Activated CD8-positive, alpha-beta T cell treated with anti-CD3 and anti-CD28 coated beads for 36 hours (primary cell): Measurements from ENCODE around the gene IL15. TPM values are rescaled to one million over a fixed set of nuclear protein-coding genes. Genes with fewer than 3 reads are reported as not detected.

Experiments
- ATAC-seq: fragments of 200-7000 bp; cut with Tn5 transposase; one replicate; pipeline ENCODE4 v1.10.0; 2021; ENCODE audit warnings: mild to moderate bottlenecking, moderate library complexity
- CTCF ChIA-PET: fragments of 350-600 bp; sonication (Branson Sonifier 250); formaldehyde crosslinking; loops from one replicate; lab custom pipeline; 2021; ENCODE audit warnings: antibody characterized with exemption; lab: Charles Lee
- POLR2A ChIA-PET: fragments of 350-600 bp; sonication (Branson Sonifier 250); formaldehyde crosslinking; loops from one replicate; lab custom pipeline; 2021; ENCODE audit warnings: antibody characterized with exemption; lab: Charles Lee
- DNase-seq: peaks from one replicate; pipeline ENCODE4 v3.0.0-alpha.2; 2020
- H3K27ac Mint-ChIP-seq: one replicate; pipeline ENCODE4 v1.8.0; 2021; ENCODE audit warnings: mild to moderate bottlenecking, mixed read lengths
- H3K27me3 Mint-ChIP-seq: one replicate; pipeline ENCODE4 v1.8.0; 2021; ENCODE audit warnings: mixed read lengths
- H3K36me3 Mint-ChIP-seq: one replicate; pipeline ENCODE4 v1.8.0; 2021; ENCODE audit warnings: low read depth, mixed read lengths
- H3K4me1 Mint-ChIP-seq: one replicate; pipeline ENCODE4 v1.8.0; 2021; ENCODE audit warnings: low read depth, mixed read lengths
- H3K4me3 Mint-ChIP-seq: one replicate; pipeline ENCODE4 v1.8.0; 2021; ENCODE audit warnings: mild to moderate bottlenecking, moderate library complexity, mixed read lengths
- H3K9me3 Mint-ChIP-seq: one replicate; pipeline ENCODE4 v1.8.0; 2021; ENCODE audit warnings: mixed read lengths
- CTCF ChIP-seq: fragments of 200-600 bp; IDR thresholded peaks from one replicate; pipeline ENCODE4 v1.8.0; 2022; ENCODE audit warnings: antibody characterized with exemption, mild to moderate bottlenecking
- intact Hi-C: fragments of 100-400 bp; cut with micrococcal nuclease; formaldehyde crosslinking; loops from one replicate; pipeline ENCODE4 v1.10.0; 2022
- total RNA-seq, 2 experiments: library from RNA; stranded (reverse); gene quantifications; one replicate each; pipeline ENCODE4 v1.2.3, GENCODE V29; 2021

IL15 gene
- total RNA-seq, 2 experiments from 2014 or later, result 0.65 to 2.3 TPM

GRCh38 chr4:141705747-141706377 is 69.5 kb downstream of the IL15 start:
- H3K27ac Mint-ChIP-seq, result no peak overlapping the region
- H3K27me3 Mint-ChIP-seq, result peaks cover 1% of the 10 kb centered on the region
- no peaks in the 10 kb centered on the region for H3K9me3 Mint-ChIP-seq
- intact Hi-C loops, result no loop called here
- ATAC-seq (no peak), DNase-seq (no peak)
- ChIA-PET POLR2A (no interaction called here), CTCF (no interaction called here)
- H3K36me3 Mint-ChIP-seq, result no peaks in the 10 kb centered on the region
- TF ChIP-seq CTCF, result no peak
- no peak overlapping the region for H3K4me3 Mint-ChIP-seq
- no peaks in the 10 kb centered on the region for H3K4me1 Mint-ChIP-seq

- no peak overlapping the region for H3K27ac Mint-ChIP-seq
- TF ChIP-seq CTCF, result no peak
- no peaks in the 10 kb centered on the region for H3K36me3 Mint-ChIP-seq
- ChIA-PET POLR2A (no interaction called here), CTCF (no interaction called here)
- intact Hi-C loops, result no loop called here
- no peak overlapping the region for H3K4me3 Mint-ChIP-seq
- ATAC-seq, result no peak
- H3K9me3 Mint-ChIP-seq, result no peaks in the 10 kb centered on the region
- H3K27me3 Mint-ChIP-seq, result no peaks in the 10 kb centered on the region
- H3K4me1 Mint-ChIP-seq, result no peaks in the 10 kb centered on the region
- no peak for DNase-seq
Observed at GRCh38 chr4:141706445-141706844, 70.1 kb downstream of the IL15 start.

- no peaks in the 10 kb centered on the region for H3K36me3 Mint-ChIP-seq
- no peaks in the 10 kb centered on the region for H3K27me3 Mint-ChIP-seq
- H3K4me1 Mint-ChIP-seq, result no peaks in the 10 kb centered on the region
- TF ChIP-seq CTCF, result peak; percentile 30
- ChIA-PET POLR2A (no interaction called here), CTCF (interaction anchor here (1.5 kb wide), 2 partner anchors 9 to 365 kb away, joined by 3 read pairs; no protein-coding TSS in a partner anchor)
- ATAC-seq (no peak), DNase-seq (peak; percentile 5)
- intact Hi-C loops, result no loop called here
- no peaks in the 10 kb centered on the region for H3K9me3 Mint-ChIP-seq
- no peak overlapping the region for H3K27ac Mint-ChIP-seq
- H3K4me3 Mint-ChIP-seq, result no peak overlapping the region
Observed at GRCh38 chr4:141711211-141711610, 74.8 kb downstream of the IL15 start.

GRCh38 chr4:141713185-141713584 is 76.8 kb downstream of the IL15 start:
- H3K27ac Mint-ChIP-seq, result no peak overlapping the region
- H3K9me3 Mint-ChIP-seq, result peaks cover 2% of the 10 kb centered on the region
- CTCF ChIA-PET, result no interaction called here
- intact Hi-C loops, result no loop called here
- DNase-seq (no peak), ATAC-seq (no peak)
- no peaks in the 10 kb centered on the region for H3K27me3 Mint-ChIP-seq
- H3K4me3 Mint-ChIP-seq, result no peak overlapping the region
- POLR2A ChIA-PET, result no interaction called here
- TF ChIP-seq CTCF, result no peak
- H3K36me3 Mint-ChIP-seq, result no peaks in the 10 kb centered on the region
- no peaks in the 10 kb centered on the region for H3K4me1 Mint-ChIP-seq

- ATAC-seq (no peak), DNase-seq (no peak)
- H3K4me1 Mint-ChIP-seq, result no peaks in the 10 kb centered on the region
- H3K27me3 Mint-ChIP-seq, result no peaks in the 10 kb centered on the region
- H3K9me3 Mint-ChIP-seq, result peaks cover 2% of the 10 kb centered on the region
- H3K27ac Mint-ChIP-seq, result no peak overlapping the region
- intact Hi-C loops, result no loop called here
- H3K36me3 Mint-ChIP-seq, result no peaks in the 10 kb centered on the region
- ChIA-PET CTCF (no interaction called here), POLR2A (no interaction called here)
- H3K4me3 Mint-ChIP-seq, result no peak overlapping the region
- no peak for TF ChIP-seq CTCF
Observed at GRCh38 chr4:141713771-141714445, 77.5 kb downstream of the IL15 start.
